NCI-H1417 treated with DMSO at 0.1 percent for 48 hours (cell line): ENCODE data around the gene CRYM.
"Not testable (repeated sequence)": the region's sequence is repeated elsewhere in the genome, so short reads cannot be mapped to it uniquely, and the experiment has no call there.

ENCODE experiments used
- DNase-seq: peaks from one replicate; lab custom pipeline; 2025; lab: John Stamatoyannopoulos, UW

The CRYM gene

GRCh38 chr16:21279501-21279900, 1.4 kb upstream of the CRYM start:
- no peak for DNase-seq

DNA sequence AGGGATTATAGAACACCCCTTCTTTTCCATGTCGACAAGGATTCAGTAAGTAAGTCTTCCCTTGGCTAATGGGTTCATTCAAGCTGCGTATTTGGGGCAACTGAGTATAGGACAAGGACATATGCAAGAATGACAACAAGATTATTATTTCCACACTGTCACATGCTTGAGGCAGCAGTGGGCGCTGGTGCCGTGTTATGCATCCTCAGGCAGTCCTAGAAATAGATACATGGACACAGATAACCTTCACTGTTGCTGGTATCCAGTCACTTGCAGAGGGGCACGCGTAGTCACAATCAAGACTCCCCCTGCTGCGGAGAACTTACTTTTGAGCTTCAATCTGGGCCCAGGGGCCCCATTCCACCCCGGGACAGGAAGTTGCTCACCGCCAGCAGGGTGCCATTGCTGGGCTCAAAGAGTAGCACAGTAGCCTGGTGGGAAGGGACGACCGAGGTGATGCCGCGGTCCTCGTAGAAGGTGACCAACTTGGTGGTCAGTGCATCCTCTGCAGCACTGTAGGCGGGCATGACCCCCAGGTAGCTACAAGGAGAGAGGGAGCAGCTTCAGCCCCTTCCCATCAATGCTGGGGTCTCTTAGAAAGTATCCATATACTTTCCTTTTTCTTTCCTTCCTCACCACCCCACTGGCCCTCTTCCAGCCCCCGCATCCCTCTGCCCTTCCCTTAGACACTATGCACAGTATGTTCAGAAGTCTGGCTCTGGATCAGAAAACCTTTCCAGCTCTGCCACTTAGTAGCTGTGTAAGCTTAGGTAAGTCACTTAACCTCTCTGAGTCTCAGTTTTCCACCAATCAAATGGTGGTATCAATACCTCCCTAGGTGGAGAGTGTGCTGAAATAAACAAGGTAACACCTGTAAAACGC, 804 bp downstream of the CRYM start:
- DNase-seq = no peak

DNA sequence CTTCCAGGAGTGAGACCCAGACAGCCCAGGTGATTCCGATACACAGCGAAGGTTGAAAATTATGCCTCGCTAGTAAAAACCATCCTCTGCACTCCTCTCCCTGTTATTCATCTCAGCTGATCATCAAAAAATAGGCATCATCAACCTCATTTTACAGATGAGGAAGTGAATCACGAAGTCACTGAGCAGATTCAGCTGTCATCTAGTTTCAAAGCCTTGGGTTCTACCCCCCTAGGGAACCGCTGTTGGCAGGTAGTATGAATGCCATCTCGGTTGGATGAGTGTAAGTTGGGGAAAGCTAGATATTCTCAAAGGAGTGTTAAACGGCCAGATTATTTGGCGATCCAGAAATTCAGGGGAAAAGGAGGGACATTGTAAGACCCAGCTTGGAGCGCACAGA, 2.0 kb downstream of the CRYM start:
- no peak for DNase-seq

GRCh38 chr16:21275529-21275928, 2.6 kb downstream of the CRYM start:
- DNase-seq = no peak

- DNase-seq = no peak
Observed at GRCh38 chr16:21274172-21274726, 3.8 kb downstream of the CRYM start.

GRCh38 chr16:21272763-21273162, 5.3 kb downstream of the CRYM start:
- DNase-seq = not testable (repeated sequence)

GRCh38 chr16:21272253-21272652, 5.8 kb downstream of the CRYM start:
- no peak for DNase-seq

GRCh38 chr16:21268236-21268635, 9.9 kb downstream of the CRYM start:
- no peak for DNase-seq

DNA sequence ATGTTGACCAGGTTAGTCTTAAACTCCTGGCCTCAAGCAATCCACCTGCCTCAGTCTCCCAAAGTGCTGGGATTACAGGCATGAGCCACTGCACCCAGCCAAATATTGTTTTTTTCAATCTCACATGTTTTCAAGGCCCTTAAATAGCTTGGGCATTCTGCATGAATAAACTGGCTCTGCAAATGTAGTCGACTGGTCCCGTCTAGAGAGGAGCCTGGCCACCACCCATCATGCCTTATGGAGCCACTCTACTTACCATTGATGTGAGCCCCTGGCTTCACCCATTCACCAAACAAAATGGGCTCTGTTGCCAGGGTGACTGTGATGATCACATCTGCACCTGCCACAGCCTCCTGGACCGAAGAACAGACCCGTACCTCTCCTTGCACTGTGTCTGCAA, 10.8 kb downstream of the CRYM start:
- DNase-seq = no peak

GRCh38 chr16:21265104-21265837, 12.8 kb downstream of the CRYM start:
- no peak for DNase-seq

DNA sequence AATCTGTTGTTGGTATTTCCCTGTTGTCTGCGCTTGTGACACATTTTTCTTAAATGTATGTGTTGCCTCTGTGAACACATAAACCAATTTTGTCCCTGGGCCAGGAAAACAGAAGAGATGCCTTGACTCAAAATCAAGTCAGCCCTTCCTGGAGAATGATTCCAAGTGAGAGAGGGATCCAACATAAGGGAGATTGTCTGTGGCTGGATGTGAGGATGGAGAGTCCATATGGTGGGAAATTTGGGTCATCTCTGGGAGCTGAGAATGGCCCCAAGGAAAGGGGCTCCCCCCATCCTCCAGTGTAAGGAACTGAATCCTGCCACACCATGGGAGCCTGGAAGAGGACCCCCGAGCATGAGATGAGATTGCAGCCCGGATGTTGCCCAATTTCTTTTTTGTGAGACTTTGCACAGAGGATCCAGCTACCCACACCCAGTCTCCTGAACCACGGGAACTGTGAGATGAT, 13.5 kb downstream of the CRYM start:
- no peak for DNase-seq

GRCh38 chr16:21263640-21264570, 14.2 kb downstream of the CRYM start:
- DNase-seq = no peak

- no peak for DNase-seq
Observed at GRCh38 chr16:21262779-21263639, 15.1 kb downstream of the CRYM start.

DNA sequence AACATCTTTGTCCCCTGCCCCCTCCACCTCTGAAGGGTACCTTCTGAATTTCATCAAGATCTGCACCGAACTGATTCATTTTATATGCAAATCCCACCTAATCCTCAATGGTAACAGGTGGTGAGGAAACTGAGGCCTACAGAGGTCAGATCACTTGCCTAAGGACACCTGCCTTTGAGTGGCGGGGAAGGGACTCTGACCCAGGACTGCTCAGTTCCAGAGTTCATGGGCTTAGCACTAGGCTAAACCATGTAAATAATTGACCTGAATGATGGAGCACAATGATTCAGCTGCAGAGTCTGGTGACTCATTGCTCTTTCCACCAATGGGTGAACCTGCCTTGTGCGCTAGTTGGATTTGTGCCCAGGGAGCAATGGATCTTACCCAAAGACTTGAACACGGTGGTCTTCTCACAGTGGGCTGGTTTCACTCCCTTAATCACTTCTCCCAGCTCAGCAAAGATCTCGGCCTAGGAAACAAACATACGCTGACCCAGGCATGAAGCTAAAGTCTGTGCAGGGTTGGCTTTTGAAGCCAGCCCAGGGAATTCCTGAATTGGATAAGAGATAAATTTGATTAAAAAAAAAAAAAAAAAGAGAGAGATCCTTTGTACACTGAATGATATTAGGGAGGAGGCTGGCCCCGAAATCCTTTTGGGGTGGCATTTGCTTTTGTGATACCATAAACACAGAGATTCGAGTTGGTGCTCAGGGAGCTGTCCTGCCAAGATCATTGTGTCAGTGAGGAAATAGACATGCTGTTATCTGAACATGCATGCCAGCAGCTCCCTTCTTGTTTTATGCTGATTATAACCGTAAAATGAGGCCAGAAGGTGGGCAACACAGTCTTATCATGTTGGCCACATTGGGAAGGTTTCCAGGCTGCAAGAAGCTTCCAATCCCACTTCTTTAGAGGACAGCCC, 17.0 kb downstream of the CRYM start:
- no peak for DNase-seq

DNA sequence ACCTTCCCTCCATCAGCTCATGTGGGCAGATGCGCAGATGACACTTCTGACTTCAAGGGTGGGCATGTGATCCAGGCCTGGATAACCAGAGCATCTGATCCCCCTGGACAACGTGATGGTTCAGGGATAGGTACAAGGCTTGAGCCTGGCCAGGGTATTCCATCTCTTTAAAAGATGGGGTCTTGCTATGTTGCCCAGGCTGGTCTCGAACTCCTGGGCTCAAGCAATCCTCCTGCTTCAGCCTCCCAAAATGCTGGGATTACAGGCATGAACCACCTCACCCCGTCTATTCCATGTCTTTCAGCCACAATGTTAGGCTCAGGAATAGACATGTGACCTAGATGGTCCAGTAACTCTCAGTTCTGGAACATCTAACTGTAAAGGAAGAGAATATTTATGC, 20.8 kb downstream of the CRYM start:
- DNase-seq = no peak

DNA sequence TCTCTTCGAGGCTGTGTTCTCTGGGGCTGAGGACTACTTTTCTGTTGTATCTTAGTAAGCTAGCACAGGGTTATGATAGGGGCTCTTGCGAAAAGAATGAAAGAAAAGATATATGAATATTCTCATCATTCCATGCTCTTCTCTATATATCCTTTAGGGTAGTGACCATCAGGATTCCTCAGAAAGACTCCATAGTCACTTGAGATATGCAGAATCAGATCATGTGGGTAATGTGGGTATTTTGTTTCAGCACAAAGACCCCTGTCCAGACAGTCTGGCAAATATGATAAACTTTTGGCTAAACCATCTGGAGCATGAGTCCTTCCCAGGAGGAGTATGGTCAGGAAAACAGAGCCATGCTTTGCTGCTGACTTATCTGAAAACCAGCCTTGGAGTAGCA, 21.5 kb downstream of the CRYM start:
- no peak for DNase-seq

DNA sequence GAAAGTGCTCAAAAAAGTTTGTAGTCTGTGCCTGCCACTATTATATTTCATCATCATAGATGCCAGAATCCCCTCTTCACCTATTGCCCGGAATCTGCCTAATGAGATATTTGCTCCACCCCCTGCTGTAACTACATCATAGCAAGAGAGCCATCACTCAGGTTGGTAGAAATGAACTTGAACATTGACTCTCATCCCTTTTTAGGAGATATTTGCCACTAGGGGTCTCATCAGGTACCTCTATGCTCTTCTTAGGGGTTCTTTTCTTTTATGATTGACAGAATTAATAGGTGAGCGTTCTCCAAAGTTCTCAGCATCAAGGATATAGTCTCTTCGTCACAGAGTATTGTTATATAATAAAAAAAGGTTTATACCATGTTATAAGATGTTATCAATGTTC, 24.6 kb downstream of the CRYM start:
- DNase-seq = no peak

DNA sequence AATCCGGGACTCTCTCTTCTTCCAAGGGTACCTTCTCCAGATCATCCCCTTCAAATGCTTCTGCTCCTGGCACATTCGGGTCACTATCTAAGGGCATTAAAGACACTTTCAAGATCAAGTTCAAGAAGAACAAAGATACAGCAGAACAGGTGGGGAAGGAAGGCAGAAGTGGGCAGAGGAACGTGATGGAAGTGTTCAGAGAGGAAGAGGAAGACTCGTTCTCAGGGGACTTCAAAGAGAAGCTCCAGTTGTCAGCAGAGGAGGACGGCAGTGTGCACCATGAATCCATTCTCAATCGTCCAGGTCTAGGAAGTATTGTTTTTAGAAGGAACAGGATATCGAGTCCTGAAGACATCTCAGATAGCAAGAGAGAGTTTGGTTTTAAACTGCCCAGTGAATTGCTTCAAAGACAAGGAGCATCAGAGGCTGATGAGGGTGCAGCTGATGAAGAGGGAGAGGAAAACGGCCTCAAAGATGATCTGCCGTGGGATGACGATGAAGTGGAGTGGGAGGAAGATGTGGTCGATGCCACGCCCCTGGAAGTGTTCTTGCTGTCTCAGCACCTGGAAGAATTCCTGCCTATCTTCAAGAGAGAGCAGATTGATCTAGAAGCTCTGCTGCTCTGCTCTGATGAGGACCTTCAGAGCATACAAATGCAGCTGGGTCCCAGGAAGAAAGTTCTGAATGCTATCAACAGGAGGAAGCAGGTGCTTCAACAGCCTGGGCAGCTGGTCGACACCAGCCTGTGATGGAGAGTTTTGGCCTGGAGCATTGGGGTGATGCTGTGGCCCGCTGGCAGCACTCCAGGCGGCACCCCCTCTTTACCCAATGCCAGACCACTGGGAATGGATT, 27.8 kb downstream of the CRYM start:
- no peak for DNase-seq

DNA sequence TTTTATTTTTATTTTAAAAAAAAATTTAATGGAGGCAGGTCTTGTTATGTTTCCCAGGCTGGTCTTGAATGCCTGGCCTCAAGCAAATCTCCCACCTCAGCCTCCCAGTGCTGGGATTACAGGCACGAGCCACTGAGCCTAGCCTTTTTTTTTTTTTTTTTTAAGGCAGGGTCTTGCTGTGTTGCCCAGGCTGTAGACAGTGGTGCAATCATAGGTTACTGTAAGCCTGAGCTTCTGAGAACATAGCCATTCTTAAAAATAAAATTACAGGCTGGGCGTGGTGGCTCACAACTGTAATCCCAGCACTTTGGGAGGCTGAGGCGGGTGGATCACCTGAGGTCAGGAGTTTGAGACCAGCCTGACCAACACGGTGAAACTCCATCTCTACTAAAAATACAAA, 29.9 kb downstream of the CRYM start:
- DNase-seq = not testable (repeated sequence)
